PC-9 (cell line): Measurements from ENCODE around the gene PON3. TPM values are rescaled to one million over a fixed set of nuclear protein-coding genes. Genes with fewer than 3 reads are reported as not detected.

Experiments used
- BruUV-seq: library from RNA; stranded (reverse); fragments of 400-500 nt; replicated peaks from 2 replicates; lab custom pipeline; 2021; lab: Mats Ljungman, UMichigan
- CTCF ChIA-PET: fragments of 300-600 bp; sonication (Branson Sonifier 250); formaldehyde crosslinking; loops from one replicate; lab custom pipeline; 2022; ENCODE audit warnings: antibody characterized with exemption; lab: Charles Lee
- POLR2A ChIA-PET: fragments of 300-600 bp; sonication (Branson Sonifier 250); formaldehyde crosslinking; loops from one replicate; lab custom pipeline; 2022; ENCODE audit warnings: antibody characterized with exemption; ENCODE audit not compliant: unreplicated experiment; lab: Charles Lee
- DNase-seq, 2 experiments: peaks; one replicate each; pipeline versions ENCODE4 v3.0.0 to v3.0.0-alpha.2; 2015 to 2022; ENCODE audit warnings: mixed read lengths in 1 of 2
- H2AFZ ChIP-seq: fragments of 200-600 bp; sonication (generic); 2 replicates; pipeline ENCODE4 v1.8.1; 2017; ENCODE audit warnings: antibody characterized with exemption
- H3F3A ChIP-seq: fragments of 200-600 bp; sonication (generic); 2 replicates; pipeline ENCODE4 v1.8.1; 2017; ENCODE audit warnings: antibody characterized with exemption, mild to moderate bottlenecking, low read depth; ENCODE audit not compliant: insufficient read depth
- H3K27ac ChIP-seq: fragments of 200-600 bp; sonication (generic); 2 replicates; pipeline ENCODE4 v1.6.1; 2016; ENCODE audit warnings: mixed run types
- H3K27me3 ChIP-seq: fragments of 200-600 bp; sonication (generic); 2 replicates; pipeline ENCODE4 v1.6.1; 2016; ENCODE audit warnings: low read depth, mixed run types; ENCODE audit not compliant: insufficient read depth
- H3K36me3 ChIP-seq: fragments of 200-600 bp; sonication (generic); 2 replicates; pipeline ENCODE4 v1.6.1; 2016; ENCODE audit warnings: low read depth, mixed run types
- H3K4me1 ChIP-seq: fragments of 200-600 bp; sonication (generic); replicated peaks from 2 replicates; pipeline ENCODE4 v1.6.1; 2016; ENCODE audit warnings: mixed run types; ENCODE audit not compliant: insufficient read depth
- H3K4me2 ChIP-seq: fragments of 200-600 bp; sonication (generic); 2 replicates; pipeline ENCODE4 v1.6.1; 2017; ENCODE audit warnings: mixed run types
- H3K4me3 ChIP-seq: fragments of 200-600 bp; sonication (generic); 2 replicates; pipeline ENCODE4 v1.6.1; 2016; ENCODE audit warnings: mixed run types
- H3K79me2 ChIP-seq: fragments of 200-600 bp; sonication (generic); 2 replicates; pipeline ENCODE4 v1.6.1; 2017; ENCODE audit warnings: low read depth, mixed run types
- H3K9me2 ChIP-seq: fragments of 200-600 bp; sonication (generic); 2 replicates; pipeline ENCODE4 v1.8.1; 2017; ENCODE audit warnings: mild to moderate bottlenecking; ENCODE audit not compliant: insufficient read depth
- H3K9me3 ChIP-seq: fragments of 200-600 bp; sonication (generic); 2 replicates; pipeline ENCODE4 v1.8.1; 2016; ENCODE audit warnings: low read depth; ENCODE audit not compliant: insufficient read depth
- H4K20me1 ChIP-seq: fragments of 200-600 bp; sonication (generic); 2 replicates; pipeline ENCODE4 v1.8.1; 2017; ENCODE audit not compliant: insufficient read depth
- CTCF ChIP-seq: fragments of 200-600 bp; sonication (generic); conservative IDR thresholded peaks from 2 replicates; pipeline ENCODE4 v1.6.1; 2017; ENCODE audit warnings: mixed run types, antibody characterized with exemption, mild to moderate bottlenecking, moderate library complexity
- EZH2 ChIP-seq: fragments of 200-600 bp; sonication (generic); IDR thresholded peaks from 2 replicates; pipeline ENCODE4 v1.8.0; 2017; ENCODE audit warnings: antibody characterized with exemption, low read depth
- intact Hi-C: fragments of 100-400 bp; cut with micrococcal nuclease; formaldehyde crosslinking; loops from one replicate; pipeline ENCODE4 v1.10.0; 2022; ENCODE audit not compliant: unreplicated experiment
- total RNA-seq: library from RNA; stranded (reverse); gene quantifications from 2 replicates; pipeline ENCODE4 v1.2.3, GENCODE V29; 2021

The PON3 gene
- total RNA-seq, 1 experiment from 2014 or later, result 0.85 TPM

GRCh38 chr7:95427914-95428516 lies 31.8 kb upstream of the PON3 start:
- Histone ChIP-seq H2AFZ (no peak overlapping the region), H3K9me2 (no peaks in the 10 kb centered on the region), H3K27me3 (no peaks in the 10 kb centered on the region), H3K36me3 (no peaks in the 10 kb centered on the region), H3F3A (no peaks in the 10 kb centered on the region; the same call in 1 of the 2 replicates), H3K4me3 (no peak overlapping the region), H4K20me1 (no peaks in the 10 kb centered on the region), H3K27ac (no peak overlapping the region), H3K9me3 (no peaks in the 10 kb centered on the region), H3K4me2 (no peak overlapping the region), H3K79me2 (0 out of 2 replicates have a peak, but pooled peaks cover 4% of the 10 kb centered on the region), H3K4me1 (peaks cover 7% of the 10 kb centered on the region)
- intact Hi-C loops, result no loop called here
- no peak for DNase-seq
- POLR2A ChIA-PET, result interaction anchor here (0.7 kb wide), 1 partner anchor 1021 kb away, joined by 6 read pairs; no protein-coding TSS in a partner anchor
- no peak for TF ChIP-seq EZH2
- TF ChIP-seq CTCF, result no peak
- CTCF ChIA-PET, result interaction anchor here (0.6 kb wide), 1 partner anchor 10 kb away, joined by 4 read pairs; no protein-coding TSS in a partner anchor
- no TSS peak for BruUV-seq

GRCh38 chr7:95427166-95427565 lies 31.0 kb upstream of the PON3 start:
- H2AFZ ChIP-seq, result no peak overlapping the region
- no peaks in the 10 kb centered on the region; the same call in 1 of the 2 replicates for H3F3A ChIP-seq
- 0 out of 2 replicates have a peak, but pooled peaks cover 4% of the 10 kb centered on the region for H3K79me2 ChIP-seq
- BruUV-seq, result no TSS peak
- H3K9me3 ChIP-seq, result no peaks in the 10 kb centered on the region
- no peaks in the 10 kb centered on the region for H3K9me2 ChIP-seq
- no peaks in the 10 kb centered on the region for H3K27me3 ChIP-seq
- DNase-seq, result no peak
- no peaks in the 10 kb centered on the region for H3K36me3 ChIP-seq
- no peak overlapping the region for H3K4me2 ChIP-seq
- ChIA-PET CTCF (interaction anchor here (0.7 kb wide), 1 partner anchor 828 kb away, joined by 6 read pairs; no protein-coding TSS in a partner anchor), POLR2A (no interaction called here)
- TF ChIP-seq CTCF, result no peak
- no peak for TF ChIP-seq EZH2
- intact Hi-C loops, result no loop called here
- H3K27ac ChIP-seq, result no peak overlapping the region
- H4K20me1 ChIP-seq, result no peaks in the 10 kb centered on the region
- H3K4me3 ChIP-seq, result no peak overlapping the region
- H3K4me1 ChIP-seq, result peaks cover 7% of the 10 kb centered on the region

GRCh38 chr7:95425694-95426093 lies 29.5 kb upstream of the PON3 start:
- no peaks in the 10 kb centered on the region for H3K4me1 ChIP-seq
- no peaks in the 10 kb centered on the region for H3K79me2 ChIP-seq
- H3K4me2 ChIP-seq, result no peak overlapping the region
- DNase-seq, result no peak
- BruUV-seq, result no TSS peak
- no peaks in the 10 kb centered on the region for H3F3A ChIP-seq
- no peak overlapping the region for H2AFZ ChIP-seq
- no peaks in the 10 kb centered on the region for H3K9me2 ChIP-seq
- intact Hi-C loops, result no loop called here
- ChIA-PET CTCF (no interaction called here), POLR2A (no interaction called here)
- no peaks in the 10 kb centered on the region for H4K20me1 ChIP-seq
- H3K36me3 ChIP-seq, result no peaks in the 10 kb centered on the region
- H3K27ac ChIP-seq, result no peak overlapping the region
- H3K9me3 ChIP-seq, result no peaks in the 10 kb centered on the region
- no peaks in the 10 kb centered on the region for H3K27me3 ChIP-seq
- no peak overlapping the region for H3K4me3 ChIP-seq
- no peak for TF ChIP-seq EZH2
- TF ChIP-seq CTCF, result no peak
